RCC 7860 (cell line): ENCODE measurements around the gene CACNA2D4.

Source experiments
- DNase-seq: peaks from one replicate; pipeline ENCODE4 v3.0.0-alpha.2; 2015; ENCODE audit warnings: low spot score
- FAIRE-seq: peaks from 2 replicates; lab custom pipeline; 2012; peaks lifted over from hg19 to GRCh38; lab: Jason Lieb, UNC

Gene CACNA2D4

GRCh38 chr12:1836854-1837421, 81.5 kb downstream of the CACNA2D4 start:
- DNase-seq (peak; percentile 35), FAIRE-seq (no peak)

GRCh38 chr12:1836241-1836803, 82.1 kb downstream of the CACNA2D4 start:
- FAIRE-seq, result no peak
- DNase-seq, result no peak

- FAIRE-seq (no peak), DNase-seq (no peak)
These were observed 83.0 kb downstream of the CACNA2D4 start for GRCh38 chr12:1835211-1836131.

- FAIRE-seq, result no peak
- no peak for DNase-seq
These were observed 84.1 kb downstream of the CACNA2D4 start for GRCh38 chr12:1834186-1834925.

- FAIRE-seq (no peak), DNase-seq (no peak)
These were observed 84.8 kb downstream of the CACNA2D4 start for GRCh38 chr12:1833596-1834028.

- FAIRE-seq (no peak), DNase-seq (no peak)
These were observed 85.5 kb downstream of the CACNA2D4 start for GRCh38 chr12:1832801-1833595.

- FAIRE-seq (no peak), DNase-seq (no peak)
These were observed 87.2 kb downstream of the CACNA2D4 start for GRCh38 chr12:1830981-1831963.

- DNase-seq (no peak), FAIRE-seq (no peak)
These were observed 88.0 kb downstream of the CACNA2D4 start for GRCh38 chr12:1830401-1830845.

- FAIRE-seq (no peak), DNase-seq (no peak)
These were observed 89.0 kb downstream of the CACNA2D4 start for GRCh38 chr12:1829306-1829900.

- DNase-seq, result peak; percentile 41
- no peak for FAIRE-seq
These were observed 89.6 kb downstream of the CACNA2D4 start for GRCh38 chr12:1828856-1829255.

GRCh38 chr12:1827826-1828805, 90.3 kb downstream of the CACNA2D4 start:
- no peak for FAIRE-seq
- no peak for DNase-seq

- FAIRE-seq (no peak), DNase-seq (no peak)
These were observed 91.4 kb downstream of the CACNA2D4 start for GRCh38 chr12:1826867-1827705.

- FAIRE-seq, result no peak
These were observed 92.1 kb downstream of the CACNA2D4 start for GRCh38 chr12:1826401-1826800.

GRCh38 chr12:1825382-1826102, 92.9 kb downstream of the CACNA2D4 start:
- no peak for FAIRE-seq

More at GRCh38 chr12:1826401-1826800, 92.1 kb downstream of the CACNA2D4 start:
- DNase-seq, result no peak

GRCh38 chr12:1823237-1823636, 95.2 kb downstream of the CACNA2D4 start:
- FAIRE-seq, result no peak

More at GRCh38 chr12:1825382-1826102, 92.9 kb downstream of the CACNA2D4 start:
- DNase-seq, result no peak

GRCh38 chr12:1822699-1823098, 95.8 kb downstream of the CACNA2D4 start:
- no peak for FAIRE-seq
- no peak for DNase-seq

More at GRCh38 chr12:1823237-1823636, 95.2 kb downstream of the CACNA2D4 start:
- no peak for DNase-seq
